HCT116 (cell line): Measurements from ENCODE around the gene MAGT1. TPM values are rescaled to one million over a fixed set of nuclear protein-coding genes. Genes with fewer than 3 reads are reported as not detected.

ENCODE experiments used
- ATAC-seq: fragments of 200-7000 bp; cut with Tn5 transposase; 2 replicates; pipeline ENCODE4 v1.9.1; 2020; ENCODE audit warnings: mild to moderate bottlenecking, moderate library complexity
- BruUV-seq: library from RNA; stranded (reverse); fragments of 400-500 nt; replicated peaks from 2 replicates; lab custom pipeline; 2021; lab: Mats Ljungman, UMichigan
- CTCF ChIA-PET: fragments of 300-600 bp; sonication (Branson Sonifier 250); formaldehyde crosslinking; loops from one replicate; lab custom pipeline; 2021; ENCODE audit warnings: antibody characterized with exemption; lab: Charles Lee
- POLR2A ChIA-PET: fragments of 300-600, 350-600 bp; sonication (Branson Sonifier 250); formaldehyde crosslinking; loops from one replicate; lab custom pipeline; 2021; ENCODE audit warnings: antibody characterized with exemption; lab: Charles Lee
- RAD21 ChIA-PET, 2 experiments: fragments of 300-600 bp; sonication (Branson Sonifier 250); formaldehyde crosslinking; loops; one replicate each; lab custom pipeline; 2023; ENCODE audit warnings: low total read pairs in 2 of 2; ENCODE audit not compliant: uncharacterized antibody in 2 of 2, unreplicated experiment in 2 of 2, low non-redundant PET in 1 of 2; lab: Charles Lee
- DNase-seq: peaks from one replicate; pipeline ENCODE4 v3.0.0-alpha.2; 2010; ENCODE audit warnings: low read depth, low spot score
- H2AFZ ChIP-seq: fragments of 200-600 bp; shearing (Covaris generic), sonication (generic); 2 replicates; pipeline ENCODE4 v1.6.1; 2017; ENCODE audit warnings: low read depth, mixed run types, mixed read lengths, antibody characterized with exemption, low read length; ENCODE audit not compliant: poor library complexity, severe bottlenecking
- H3K27ac ChIP-seq: 2 replicates; pipeline ENCODE4 v1.5.1; 2012; ENCODE audit warnings: low read depth, low read length
- H3K27me3 ChIP-seq: fragments of 200-600 bp; sonication (generic); 2 replicates; pipeline ENCODE4 v1.6.1; 2016; ENCODE audit warnings: mixed run types, low read length, mixed read lengths; ENCODE audit not compliant: insufficient read depth
- H3K36me3 ChIP-seq, 2 experiments: fragments of 200-500 bp in 1 of 2; fragments of 200-600 bp in 1 of 2; sonication (Bioruptor generic) in 1 of 2; sonication (generic) in 1 of 2; 2 replicates each; pipeline versions ENCODE4 v1.5.1 to v1.6.1; 2014 to 2016; ENCODE audit warnings: low read length in 2 of 2, inconsistent platforms in 1 of 2, mixed read lengths in 1 of 2, mixed run types in 1 of 2; ENCODE audit not compliant: insufficient read depth in 2 of 2, control insufficient read depth in 1 of 2
- H3K4me1 ChIP-seq, 2 experiments: fragments of 200-600 bp in 1 of 2; sonication (generic) in 1 of 2; 2 replicates each; pipeline versions ENCODE4 v1.5.1 to v1.6.1; 2012 to 2017; ENCODE audit warnings: low read length in 2 of 2, inconsistent platforms in 1 of 2, mild to moderate bottlenecking in 1 of 2, mixed read lengths in 1 of 2, mixed run types in 1 of 2, moderate library complexity in 1 of 2; ENCODE audit not compliant: insufficient read depth in 2 of 2, control insufficient read depth in 1 of 2
- H3K4me2 ChIP-seq: fragments of 200-600 bp; sonication (generic); 2 replicates; pipeline ENCODE4 v1.6.1; 2017; ENCODE audit warnings: mixed run types, low read length, mixed read lengths
- H3K4me3 ChIP-seq, 2 experiments: fragments of 200-600 bp in 1 of 2; sonication (generic) in 1 of 2; replicated peaks in 1 of 2; 2 replicates each; pipeline ENCODE4 v1.5.1; 2011 to 2016; ENCODE audit warnings: low read length in 2 of 2, control low read depth in 1 of 2, low read depth in 1 of 2, mild to moderate bottlenecking in 1 of 2, mixed read lengths in 1 of 2, mixed run types in 1 of 2
- H3K79me2 ChIP-seq: fragments of 200-600 bp; sonication (generic); 2 replicates; pipeline ENCODE4 v1.6.1; 2017; ENCODE audit warnings: mild to moderate bottlenecking, mixed run types, low read length, moderate library complexity, mixed read lengths; ENCODE audit not compliant: insufficient read depth
- H3K9ac ChIP-seq: fragments of 200-600 bp; sonication (generic); 2 replicates; pipeline ENCODE4 v1.6.1; 2016; ENCODE audit warnings: low read length, mixed read lengths
- H3K9me2 ChIP-seq: fragments of 200-600 bp; sonication (generic), shearing (Covaris generic); 2 replicates; pipeline ENCODE4 v1.6.1; 2017; ENCODE audit warnings: mixed run types, mild to moderate bottlenecking, moderate library complexity; ENCODE audit not compliant: insufficient read depth
- H3K9me3 ChIP-seq, 2 experiments: fragments of 200-500 bp in 1 of 2; fragments of 200-600 bp in 1 of 2; sonication (Bioruptor generic) in 1 of 2; sonication (generic) in 1 of 2; 2 replicates each; pipeline ENCODE4 v1.6.1; 2014 to 2017; ENCODE audit warnings: low read length in 2 of 2, mixed read lengths in 2 of 2, inconsistent platforms in 1 of 2, low read depth in 1 of 2, mild to moderate bottlenecking in 1 of 2, mixed run types in 1 of 2, moderate library complexity in 1 of 2; ENCODE audit not compliant: control insufficient read depth in 1 of 2, insufficient read depth in 1 of 2
- H4K20me1 ChIP-seq: fragments of 200-600 bp; sonication (generic), shearing (Covaris generic); 2 replicates; pipeline ENCODE4 v1.6.1; 2017; ENCODE audit warnings: mixed run types, mild to moderate bottlenecking, moderate library complexity; ENCODE audit not compliant: insufficient read depth
- CBX3 ChIP-seq: IDR thresholded peaks from 2 replicates; pipeline ENCODE4 v1.6.1; 2012; ENCODE audit warnings: low read depth
- CTCF ChIP-seq, 3 experiments: fragments of 200-600 bp in 1 of 3; sonication (generic) in 1 of 3; IDR thresholded peaks in 2 of 3; conservative IDR thresholded peaks in 1 of 3; 2 replicates each; pipeline ENCODE4 v1.5.1; 2012 to 2017; ENCODE audit warnings: low read depth in 2 of 3, low read length in 2 of 3, antibody characterized with exemption in 1 of 3, borderline replicate concordance in 1 of 3, control low read depth in 1 of 3, mild to moderate bottlenecking in 1 of 3, mixed read lengths in 1 of 3, mixed run types in 1 of 3, moderate library complexity in 1 of 3; ENCODE audit not compliant: insufficient read depth in 1 of 3
- EGR1 ChIP-seq: IDR thresholded peaks from 2 replicates; pipeline ENCODE4 v1.6.1; 2012; ENCODE audit warnings: low read depth
- ELF1 ChIP-seq: IDR thresholded peaks from 2 replicates; pipeline ENCODE4 v1.6.1; 2012; ENCODE audit warnings: low read depth, borderline replicate concordance
- EZH2phosphoT487 ChIP-seq: fragments of 200-600 bp; IDR thresholded peaks from 2 replicates; pipeline ENCODE4 v1.6.1; 2018; ENCODE audit warnings: antibody characterized with exemption, borderline replicate concordance
- FOSL1 ChIP-seq: IDR thresholded peaks from 2 replicates; pipeline ENCODE4 v1.6.1; 2012; ENCODE audit warnings: low read depth
- JUND ChIP-seq: IDR thresholded peaks from 2 replicates; pipeline ENCODE4 v1.6.1; 2012
- POLR2A ChIP-seq: IDR thresholded peaks from 2 replicates; pipeline ENCODE4 v1.7.0; 2011; ENCODE audit warnings: borderline replicate concordance; ENCODE audit not compliant: insufficient read depth, insufficient read length; ENCODE audit errors: extremely low read depth
- RAD21 ChIP-seq: IDR thresholded peaks from 2 replicates; pipeline ENCODE4 v1.6.1; 2012; ENCODE audit warnings: low read depth, mild to moderate bottlenecking
- REST ChIP-seq: IDR thresholded peaks from 2 replicates; pipeline ENCODE4 v1.6.1; 2012; ENCODE audit warnings: low read depth
- SIN3A ChIP-seq: IDR thresholded peaks from 2 replicates; pipeline ENCODE4 v1.6.1; 2012; ENCODE audit warnings: low read depth
- SP1 ChIP-seq: IDR thresholded peaks from 2 replicates; pipeline ENCODE4 v1.6.1; 2012; ENCODE audit warnings: low read depth
- SRF ChIP-seq: IDR thresholded peaks from 2 replicates; pipeline ENCODE4 v1.6.1; 2012; ENCODE audit warnings: low read depth
- TCF7L2 ChIP-seq: IDR thresholded peaks from 2 replicates; pipeline ENCODE4 v1.7.0; 2011; ENCODE audit warnings: borderline replicate concordance, inconsistent platforms; ENCODE audit not compliant: insufficient read depth, insufficient read length; ENCODE audit errors: extremely low read depth
- YY1 ChIP-seq: IDR thresholded peaks from 2 replicates; pipeline ENCODE4 v1.6.1; 2011; ENCODE audit warnings: low read length, low read depth, moderate library complexity, mild to moderate bottlenecking; ENCODE audit not compliant: insufficient replicate concordance; ENCODE audit errors: extremely low read depth
- ZBTB33 ChIP-seq: IDR thresholded peaks from 2 replicates; pipeline ENCODE4 v1.6.1; 2011; ENCODE audit warnings: mild to moderate bottlenecking, low read length, moderate library complexity; ENCODE audit not compliant: insufficient replicate concordance; ENCODE audit errors: extremely low read depth
- ZFX ChIP-seq: fragments of 450-650 bp; IDR thresholded peaks from 2 replicates; pipeline ENCODE4 v1.6.1; 2017
- ZNF274 ChIP-seq: fragments of 200-500 bp; sonication (Bioruptor generic); IDR thresholded peaks from 2 replicates; pipeline ENCODE4 v1.6.1; 2014; ENCODE audit warnings: mild to moderate bottlenecking, low read depth, low read length, inconsistent platforms
- intact Hi-C: fragments of 100-400 bp; cut with micrococcal nuclease; formaldehyde crosslinking; loops from 2 replicates; pipeline ENCODE4 v1.10.0; 2022
- total RNA-seq: library from RNA; stranded (reverse); gene quantifications from one replicate; pipeline ENCODE4 v1.2.1, GENCODE V29; 2021; ENCODE audit not compliant: unreplicated experiment

Gene MAGT1
- total RNA-seq, 1 experiment from 2014 or later, result 39.5 TPM

- Histone ChIP-seq H3K36me3 (no peaks in the 10 kb centered on the region), H3K4me3 (no peak overlapping the region), H3K79me2 (no peaks in the 10 kb centered on the region), H3K4me1 (no peaks in the 10 kb centered on the region), H3K9ac (no peak overlapping the region), H4K20me1 (no peaks in the 10 kb centered on the region), H3K9me3 (no peaks in the 10 kb centered on the region), H3K4me2 (no peak overlapping the region), H3K27me3 (no peaks in the 10 kb centered on the region), H3K9me2 (no peaks in the 10 kb centered on the region), H3K27ac (no peak overlapping the region), H2AFZ (no peak overlapping the region)
- RAD21 ChIA-PET, result no interaction called here
- intact Hi-C loops, result no loop called here
- no TSS peak for BruUV-seq
- CTCF ChIA-PET, result no interaction called here
- DNase-seq (no peak), ATAC-seq (no peak)
- no peak for TF ChIP-seq FOSL1
- no peak for TF ChIP-seq EGR1
- TF ChIP-seq RAD21, result no peak
- TF ChIP-seq TCF7L2, result no peak
- no peak for TF ChIP-seq YY1
- TF ChIP-seq ELF1, result no peak
- no peak for TF ChIP-seq ZFX
- no peak for TF ChIP-seq SIN3A
- no peak for TF ChIP-seq ZNF274
- TF ChIP-seq CBX3, result no peak
- TF ChIP-seq REST, result no peak
- TF ChIP-seq POLR2A, result no peak
- no peak for TF ChIP-seq SRF
- no peak for TF ChIP-seq CTCF (IDR thresholded peaks at IDR 0.05 in 2 of 3, conservative IDR thresholded peaks at IDR 0.05 in 1 of 3; ENCODE audit: borderline replicate concordance in 1 of 3, insufficient read depth in 1 of 3, low read depth in 2 of 3, low read length in 2 of 3)
- no peak for TF ChIP-seq EZH2phosphoT487
- TF ChIP-seq SP1, result no peak
- no peak for TF ChIP-seq JUND
- TF ChIP-seq ZBTB33, result no peak
- POLR2A ChIA-PET, result no interaction called here
These were observed 29.2 kb upstream of the MAGT1 start for GRCh38 chrX:77924320-77924859.
